ENCODE measurements around the gene SLC16A6. TPM values are rescaled to one million over a fixed set of nuclear protein-coding genes. Genes with fewer than 3 reads are reported as not detected.

Gene SLC16A6
- total RNA-seq, 1 experiment from 2014 or later = 0.70 TPM

DNA sequence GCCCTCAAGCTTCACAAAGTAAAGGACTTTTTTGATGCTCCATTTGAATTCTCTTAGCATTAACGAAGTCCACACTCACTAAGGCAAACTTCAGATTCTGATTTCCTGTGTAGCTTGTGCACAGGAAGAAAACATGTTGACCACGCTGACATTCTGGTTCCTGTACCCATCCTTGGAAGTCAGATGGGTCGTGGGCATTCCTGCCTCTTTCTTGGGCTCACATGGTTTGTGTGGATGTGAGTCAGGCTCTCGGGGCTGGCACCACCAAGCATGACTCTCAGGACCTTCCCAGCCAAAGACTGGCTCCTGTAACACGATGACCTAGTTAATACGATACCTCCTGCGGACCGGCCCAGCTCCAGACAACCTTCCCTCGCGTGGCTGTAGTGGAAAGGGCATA is 33.2 kb upstream of the SLC16A6 start:
- no peak for DNase-seq
- no TSS peak for BruUV-seq (replicated peaks)
- Histone ChIP-seq H3K27me3 (ENCODE audit: insufficient read depth, low read depth) (no peaks in the 10 kb centered on the region), H3K9me2 (ENCODE audit: insufficient read depth) (no peaks in the 10 kb centered on the region), H3K27ac (no peak overlapping the region), H3K79me2 (ENCODE audit: low read depth) (no peaks in the 10 kb centered on the region), H3K4me2 (no peak overlapping the region), H3K36me3 (ENCODE audit: low read depth) (no peaks in the 10 kb centered on the region), H3K4me3 (no peak overlapping the region), H2AFZ (no peak overlapping the region), H4K20me1 (ENCODE audit: insufficient read depth) (no peaks in the 10 kb centered on the region), H3K4me1 (replicated peaks; ENCODE audit: insufficient read depth) (peaks cover 36% of the 10 kb centered on the region), H3F3A (ENCODE audit: insufficient read depth, low read depth) (peaks cover 17% of the 10 kb centered on the region), H3K9me3 (ENCODE audit: insufficient read depth, low read depth) (no peaks in the 10 kb centered on the region)
- TF ChIP-seq EZH2 (IDR thresholded peaks at IDR 0.05; ENCODE audit: low read depth) = no peak
- TF ChIP-seq, protein P1, sequence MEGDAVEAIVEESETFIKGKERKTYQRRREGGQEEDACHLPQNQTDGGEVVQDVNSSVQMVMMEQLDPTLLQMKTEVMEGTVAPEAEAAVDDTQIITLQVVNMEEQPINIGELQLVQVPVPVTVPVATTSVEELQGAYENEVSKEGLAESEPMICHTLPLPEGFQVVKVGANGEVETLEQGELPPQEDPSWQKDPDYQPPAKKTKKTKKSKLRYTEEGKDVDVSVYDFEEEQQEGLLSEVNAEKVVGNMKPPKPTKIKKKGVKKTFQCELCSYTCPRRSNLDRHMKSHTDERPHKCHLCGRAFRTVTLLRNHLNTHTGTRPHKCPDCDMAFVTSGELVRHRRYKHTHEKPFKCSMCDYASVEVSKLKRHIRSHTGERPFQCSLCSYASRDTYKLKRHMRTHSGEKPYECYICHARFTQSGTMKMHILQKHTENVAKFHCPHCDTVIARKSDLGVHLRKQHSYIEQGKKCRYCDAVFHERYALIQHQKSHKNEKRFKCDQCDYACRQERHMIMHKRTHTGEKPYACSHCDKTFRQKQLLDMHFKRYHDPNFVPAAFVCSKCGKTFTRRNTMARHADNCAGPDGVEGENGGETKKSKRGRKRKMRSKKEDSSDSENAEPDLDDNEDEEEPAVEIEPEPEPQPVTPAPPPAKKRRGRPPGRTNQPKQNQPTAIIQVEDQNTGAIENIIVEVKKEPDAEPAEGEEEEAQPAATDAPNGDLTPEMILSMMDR (conservative IDR thresholded peaks at IDR 0.05) = no peak
- ChIA-PET CTCF (no interaction called here), POLR2A (ENCODE audit: unreplicated experiment) (interaction anchor here (0.6 kb wide), 1 partner anchor 30 kb away, joined by 4 read pairs; no protein-coding TSS in a partner anchor)
- intact Hi-C loops (cut with micrococcal nuclease; ENCODE audit: unreplicated experiment) = no loop called here

DNA sequence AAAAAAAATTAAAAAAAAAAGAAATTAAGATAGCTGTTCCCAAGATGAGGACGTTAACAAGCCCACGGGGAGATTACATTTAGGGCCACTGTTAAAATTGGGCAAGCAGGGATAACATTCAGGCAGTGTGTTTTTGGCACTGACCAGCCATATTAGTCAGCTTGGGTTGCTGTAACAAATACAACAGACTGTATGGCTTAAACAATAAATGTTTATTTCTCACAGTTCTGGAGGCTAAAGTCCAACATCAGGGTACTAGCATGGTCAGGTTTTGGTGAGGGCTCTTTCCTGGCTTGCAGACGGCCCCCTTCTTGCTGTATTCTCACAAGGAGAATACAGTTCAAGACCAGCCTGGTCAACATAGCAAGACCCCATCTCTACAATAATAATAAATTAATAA is 31.7 kb upstream of the SLC16A6 start:
- Histone ChIP-seq H3K9me3 (ENCODE audit: insufficient read depth, low read depth) (no peaks in the 10 kb centered on the region), H3K4me3 (no peak overlapping the region), H2AFZ (no peak overlapping the region), H3K4me1 (replicated peaks; ENCODE audit: insufficient read depth) (peaks cover 36% of the 10 kb centered on the region), H3K4me2 (no peak overlapping the region), H4K20me1 (ENCODE audit: insufficient read depth) (no peaks in the 10 kb centered on the region), H3F3A (ENCODE audit: insufficient read depth, low read depth) (peaks cover 16% of the 10 kb centered on the region), H3K79me2 (ENCODE audit: low read depth) (no peaks in the 10 kb centered on the region), H3K36me3 (ENCODE audit: low read depth) (no peaks in the 10 kb centered on the region), H3K27me3 (ENCODE audit: insufficient read depth, low read depth) (no peaks in the 10 kb centered on the region), H3K27ac (no peak overlapping the region), H3K9me2 (ENCODE audit: insufficient read depth) (no peaks in the 10 kb centered on the region)
- DNase-seq = no peak
- intact Hi-C loops (cut with micrococcal nuclease; ENCODE audit: unreplicated experiment) = no loop called here
- TF ChIP-seq EZH2 (IDR thresholded peaks at IDR 0.05; ENCODE audit: low read depth) = no peak
- TF ChIP-seq, protein P1 (conservative IDR thresholded peaks at IDR 0.05) = no peak
- POLR2A ChIA-PET (ENCODE audit: unreplicated experiment) = interaction anchor here (0.7 kb wide), 1 partner anchor 16 kb away, joined by 4 read pairs; no protein-coding TSS in a partner anchor
- CTCF ChIA-PET = no interaction called here
- BruUV-seq (replicated peaks) = no TSS peak

DNA sequence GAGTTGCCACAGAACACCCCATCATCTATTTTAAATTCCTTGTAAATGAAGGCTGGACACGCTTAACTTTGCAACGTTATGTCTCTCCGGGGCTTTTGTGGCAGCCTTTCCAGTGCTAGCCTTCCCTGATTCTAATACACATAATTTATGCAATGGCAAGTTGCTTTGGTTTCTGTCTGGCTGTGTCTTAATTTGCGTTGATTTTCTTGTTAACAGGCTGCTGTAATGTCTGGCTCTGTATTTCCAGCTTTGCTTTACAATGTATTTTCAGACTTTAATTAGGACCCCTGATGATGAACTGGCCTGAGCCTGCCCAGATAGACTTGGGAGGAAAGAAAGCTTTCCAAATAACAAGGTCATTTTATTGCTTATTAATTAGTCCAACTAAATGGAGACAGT is 30.6 kb upstream of the SLC16A6 start:
- Histone ChIP-seq H2AFZ (no peak overlapping the region), H4K20me1 (ENCODE audit: insufficient read depth) (no peaks in the 10 kb centered on the region), H3K79me2 (ENCODE audit: low read depth) (no peaks in the 10 kb centered on the region), H3K9me3 (ENCODE audit: insufficient read depth, low read depth) (no peaks in the 10 kb centered on the region), H3F3A (ENCODE audit: insufficient read depth, low read depth) (peaks cover 24% of the 10 kb centered on the region), H3K27ac (no peak overlapping the region), H3K4me3 (no peak overlapping the region), H3K9me2 (ENCODE audit: insufficient read depth) (no peaks in the 10 kb centered on the region), H3K27me3 (ENCODE audit: insufficient read depth, low read depth) (no peaks in the 10 kb centered on the region), H3K4me1 (replicated peaks; ENCODE audit: insufficient read depth) (peaks cover 31% of the 10 kb centered on the region), H3K36me3 (ENCODE audit: low read depth) (no peaks in the 10 kb centered on the region), H3K4me2 (no peak overlapping the region)
- no peak for DNase-seq
- intact Hi-C loops (cut with micrococcal nuclease; ENCODE audit: unreplicated experiment) = no loop called here
- ChIA-PET CTCF (no interaction called here), POLR2A (ENCODE audit: unreplicated experiment) (no interaction called here)
- no TSS peak for BruUV-seq (replicated peaks)
- TF ChIP-seq EZH2 (IDR thresholded peaks at IDR 0.05; ENCODE audit: low read depth) = no peak
- TF ChIP-seq, protein P1 (conservative IDR thresholded peaks at IDR 0.05) = no peak

Data from PC-9 (cell line).